ENCODE results near the gene RMRP.
"Not testable (repeated sequence)": the region's sequence is repeated elsewhere in the genome, so short reads cannot be mapped to it uniquely, and the experiment has no call there.

The RMRP gene

GRCh38 chr9:35646153-35646532, 11.7 kb downstream of the RMRP start:
- no peak for FAIRE-seq

DNA sequence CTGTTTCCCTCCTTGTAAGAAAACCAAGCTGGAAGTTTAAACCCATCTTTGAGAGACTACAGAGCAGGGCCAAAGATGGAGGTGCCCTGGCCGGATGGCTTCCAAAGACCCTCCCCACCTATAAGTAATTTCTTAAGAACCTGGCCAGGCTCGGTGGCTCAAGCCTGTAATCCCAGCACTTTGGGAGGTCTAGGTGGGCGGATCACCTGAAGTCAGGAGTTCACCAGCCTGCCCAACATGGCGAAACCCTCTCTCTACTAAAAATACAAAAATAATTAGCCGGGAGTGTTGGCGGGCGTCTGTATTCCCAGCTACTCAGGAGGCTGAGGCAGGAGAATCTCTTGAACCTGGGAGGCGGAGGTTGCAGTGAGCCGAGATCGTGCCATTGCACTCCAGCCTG, 12.1 kb downstream of the RMRP start:
- DNase-seq (ENCODE audit: insufficient read length, low spot score); FAIRE-seq: not testable (repeated sequence)

More at GRCh38 chr9:35646153-35646532, 11.7 kb downstream of the RMRP start:
- DNase-seq (ENCODE audit: insufficient read length, low spot score): no peak

GRCh38 chr9:35643046-35643445, 14.8 kb downstream of the RMRP start:
- DNase-seq (ENCODE audit: insufficient read length, low spot score) (no peak), FAIRE-seq (no peak)

- not testable (repeated sequence) for DNase-seq (ENCODE audit: insufficient read length, low spot score); FAIRE-seq
Measured at GRCh38 chr9:35641478-35641877, 16.3 kb downstream of the RMRP start.

DNA sequence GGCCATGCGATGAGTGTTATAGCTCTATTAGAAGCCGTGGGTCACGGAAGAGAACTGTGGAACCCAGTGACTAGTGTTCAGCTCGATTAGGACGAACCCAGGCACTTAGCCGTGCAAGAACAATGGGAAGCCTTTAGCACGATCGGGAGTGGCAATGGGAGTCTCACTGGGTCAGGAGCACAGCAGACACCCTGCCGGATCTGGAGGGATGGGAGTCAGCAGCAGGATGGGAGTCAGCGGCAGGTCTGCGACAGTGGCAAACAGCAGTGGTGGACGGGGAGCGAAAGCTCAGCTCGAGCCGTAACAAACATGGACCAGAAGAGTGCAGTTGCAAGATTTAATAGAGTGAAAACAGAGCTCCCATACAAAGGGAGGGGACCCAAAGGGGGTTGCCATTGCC, 17.4 kb downstream of the RMRP start:
- not testable (repeated sequence) for FAIRE-seq; DNase-seq (ENCODE audit: insufficient read length, low spot score)

- FAIRE-seq (no peak), DNase-seq (ENCODE audit: insufficient read length, low spot score) (no peak)
Measured at GRCh38 chr9:35639631-35640030, 18.2 kb downstream of the RMRP start.

GRCh38 chr9:35639225-35639624, 18.6 kb downstream of the RMRP start:
- DNase-seq (ENCODE audit: insufficient read length, low spot score); FAIRE-seq: not testable (repeated sequence)

GRCh38 chr9:35638751-35639150, 19.1 kb downstream of the RMRP start:
- not testable (repeated sequence) for DNase-seq (ENCODE audit: insufficient read length, low spot score); FAIRE-seq

GRCh38 chr9:35637427-35637955, 20.3 kb downstream of the RMRP start:
- FAIRE-seq; DNase-seq (ENCODE audit: insufficient read length, low spot score): not testable (repeated sequence)

DNA sequence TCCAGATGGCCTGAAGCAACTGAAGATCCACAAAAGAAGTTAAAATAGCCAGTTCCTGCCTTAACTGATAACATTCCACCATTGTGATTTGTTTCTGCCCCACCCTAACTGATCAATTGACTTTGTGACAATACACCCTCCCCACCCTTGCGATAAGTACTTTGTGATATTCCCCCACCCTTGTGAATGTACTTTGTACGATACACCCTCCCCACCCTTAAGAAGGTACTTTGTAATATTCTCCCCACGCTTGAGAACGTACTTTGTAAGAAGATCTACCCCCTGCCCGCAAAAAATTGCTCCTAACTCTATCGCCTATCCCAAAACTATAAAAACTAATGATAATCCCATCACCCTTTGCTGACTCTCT, 21.0 kb downstream of the RMRP start:
- not testable (repeated sequence) for DNase-seq (ENCODE audit: insufficient read length, low spot score); FAIRE-seq

DNA sequence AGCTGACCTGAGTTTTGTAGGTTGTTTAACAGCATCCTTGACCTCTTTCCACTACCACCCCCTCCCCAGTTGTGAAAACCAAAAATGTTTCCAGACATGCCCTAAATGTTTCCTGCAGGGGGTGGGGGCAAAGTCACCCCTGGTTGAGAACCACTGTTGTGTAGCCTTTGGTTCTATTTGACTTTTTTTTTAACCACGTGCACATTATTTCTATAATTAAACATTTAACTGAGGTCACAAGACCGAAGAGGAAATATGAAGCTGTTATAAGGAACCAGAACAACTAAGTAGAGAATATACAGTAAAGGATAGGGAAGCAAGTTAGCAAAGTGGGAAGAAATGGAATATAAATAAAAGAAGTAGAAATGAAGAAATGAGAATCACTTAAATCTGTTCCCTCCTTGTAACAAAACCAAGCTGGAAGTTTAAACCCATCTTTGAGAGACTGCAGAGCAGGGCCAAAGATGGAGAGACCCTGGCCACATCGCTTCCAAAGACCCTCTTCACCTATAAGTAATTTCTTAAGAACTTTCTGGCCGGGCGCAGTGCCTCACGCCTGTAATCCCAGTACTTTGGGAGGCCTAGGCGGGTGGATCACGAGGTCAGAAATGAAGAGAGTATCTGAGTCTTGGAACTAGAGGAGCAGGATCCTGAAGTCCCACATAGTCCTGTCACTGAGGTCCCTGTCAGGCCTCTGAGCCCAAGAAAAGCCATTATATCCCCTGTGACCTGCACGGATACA, 21.5 kb downstream of the RMRP start:
- no peak for FAIRE-seq
- DNase-seq (ENCODE audit: insufficient read length, low spot score): no peak

DNA sequence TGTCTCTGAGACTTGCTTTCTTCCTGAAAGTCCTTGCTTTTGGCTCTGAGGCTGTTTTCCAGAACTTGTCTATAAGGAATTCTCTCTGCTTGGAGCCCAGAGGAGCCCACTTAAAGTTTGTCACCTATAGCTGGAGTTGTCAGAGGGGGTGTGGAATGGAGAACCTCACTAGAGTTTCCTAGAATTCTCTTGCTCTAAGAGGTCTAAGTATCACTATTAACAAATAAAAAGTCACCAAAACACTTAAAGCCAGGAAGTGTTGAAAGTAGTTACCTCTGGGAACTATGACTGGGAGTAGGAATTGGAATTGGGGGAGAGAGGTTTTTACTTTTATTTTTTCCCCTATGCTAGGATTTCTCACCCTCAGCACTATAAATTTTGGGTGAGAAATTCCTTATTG, 22.1 kb downstream of the RMRP start:
- DNase-seq (ENCODE audit: insufficient read length, low spot score) (no peak), FAIRE-seq (no peak)

DNA sequence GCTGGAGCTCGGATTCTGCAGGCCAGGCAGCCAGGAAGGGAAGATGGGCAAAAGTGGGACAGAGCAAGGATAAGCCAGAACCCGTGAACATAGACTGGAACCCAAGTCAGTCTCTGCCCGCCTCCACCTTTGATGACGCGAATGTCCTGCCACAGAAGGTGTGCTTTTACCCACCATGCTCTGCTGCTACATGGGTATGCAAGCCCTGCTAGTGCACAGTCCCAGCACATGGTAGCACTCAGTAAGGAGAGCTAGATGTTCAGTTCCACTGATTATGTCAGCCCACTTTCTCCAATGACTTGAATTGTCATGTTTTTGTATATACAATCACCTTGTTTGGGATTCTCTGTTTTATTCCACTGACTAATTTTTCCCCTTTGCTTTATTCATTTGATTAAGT, 28.2 kb downstream of the RMRP start:
- FAIRE-seq (no peak), DNase-seq (ENCODE audit: insufficient read length, low spot score) (no peak)

DNA sequence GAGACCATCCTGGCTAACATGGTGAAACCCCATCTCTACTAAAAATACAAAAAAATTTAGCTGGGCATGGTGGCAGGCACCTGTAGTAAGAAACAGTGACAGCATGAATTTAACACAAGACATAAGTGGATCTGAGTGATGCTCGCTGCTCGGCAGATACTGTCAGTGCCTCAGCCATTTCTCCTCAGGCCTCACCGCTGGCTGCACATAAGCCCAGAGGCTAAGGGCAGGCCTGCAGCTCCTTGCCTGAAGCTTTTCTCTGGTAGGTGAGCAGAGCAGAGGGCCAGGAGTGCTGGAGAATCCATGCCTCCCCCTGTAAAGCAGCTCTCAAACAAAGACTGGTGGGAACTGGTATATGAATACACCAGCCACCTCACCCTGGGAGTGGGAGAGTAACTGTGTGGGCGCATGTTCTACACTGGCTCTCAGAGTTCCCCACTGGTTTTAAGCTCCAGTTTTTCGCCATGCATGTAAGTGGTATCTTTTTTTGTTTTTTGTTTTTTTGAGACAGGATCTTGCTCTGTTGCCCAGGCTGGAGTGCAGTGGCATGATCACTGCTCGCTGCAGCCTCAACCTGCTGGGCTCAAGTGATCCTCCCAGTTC, 29.3 kb downstream of the RMRP start:
- DNase-seq (ENCODE audit: insufficient read length, low spot score): no peak

GRCh38 chr9:35627575-35627974, 30.2 kb downstream of the RMRP start:
- FAIRE-seq (no peak), DNase-seq (ENCODE audit: insufficient read length, low spot score) (no peak)

More for the DNA sequence above, 29.3 kb downstream of the RMRP start:
- no peak for FAIRE-seq

GRCh38 chr9:35619800-35620158, 38.0 kb downstream of the RMRP start:
- DNase-seq (ENCODE audit: insufficient read length, low spot score) (no peak), FAIRE-seq (no peak)

GRCh38 chr9:35618854-35619799, 38.7 kb downstream of the RMRP start:
- FAIRE-seq: no peak
- DNase-seq (ENCODE audit: insufficient read length, low spot score): no peak

DNA sequence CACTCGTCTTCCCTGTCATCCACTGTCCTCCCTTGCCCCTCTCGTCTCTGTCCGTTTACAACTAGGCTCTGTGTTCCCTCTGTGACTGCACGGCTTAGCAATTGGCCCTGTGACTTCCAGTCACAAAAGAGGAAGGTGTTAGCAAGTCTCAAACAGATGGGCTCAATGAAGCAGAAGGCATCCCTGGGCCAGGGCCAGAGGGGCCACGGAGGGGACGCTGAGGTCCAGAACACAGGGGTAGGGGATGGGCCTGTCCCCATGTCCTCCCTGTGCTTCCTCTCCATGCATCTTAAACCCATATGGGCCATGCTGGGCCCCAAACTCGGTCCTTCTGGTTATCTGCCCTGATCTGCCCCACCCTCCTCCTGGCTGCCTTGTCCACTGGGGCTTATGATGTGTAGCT, 39.5 kb downstream of the RMRP start, which contains the start of gene CD72:
CD72 (minus strand) TSS at position 89 of the 403 bp plus-strand sequence. CDS start 110 bp downstream, outside the sequence.
- FAIRE-seq (no peak), DNase-seq (ENCODE audit: insufficient read length, low spot score) (no peak)

- DNase-seq (ENCODE audit: insufficient read length, low spot score) (no peak), FAIRE-seq (no peak)
Measured at GRCh38 chr9:35617548-35617947, 40.3 kb downstream of the RMRP start.

GRCh38 chr9:35616681-35617459, 40.9 kb downstream of the RMRP start:
- no peak for DNase-seq (ENCODE audit: insufficient read length, low spot score)
- no peak for FAIRE-seq
